KBM-7 (cell line): Measurements from ENCODE around the gene METTL1.

Source experiments
- DNase-seq: peaks from one replicate; pipeline ENCODE4 v3.0.0-alpha.2; 2015
- in situ Hi-C: fragments of 300-500 bp; cut with MboI; formaldehyde crosslinking; loops from 2 replicates; pipeline ENCODE4 v1.14.3; 2020; ENCODE audit warnings: low sequenced_read_pairs, low pct_unique_long_range_greater_than_20kb, mixed read lengths

The METTL1 gene

GRCh38 chr12:57718641-57719528 lies 53.0 kb downstream of the METTL1 start:
- DNase-seq: no peak
- in situ Hi-C loops: no loop called here
